GM21390 (cell line): ENCODE results near the gene HGF.

ENCODE experiments used
- ATAC-seq: cut with Tn5 transposase; IDR thresholded peaks from one replicate; pipeline ENCODE4 v1.9.1; 2021; ENCODE audit not compliant: unreplicated experiment

Gene HGF

DNA sequence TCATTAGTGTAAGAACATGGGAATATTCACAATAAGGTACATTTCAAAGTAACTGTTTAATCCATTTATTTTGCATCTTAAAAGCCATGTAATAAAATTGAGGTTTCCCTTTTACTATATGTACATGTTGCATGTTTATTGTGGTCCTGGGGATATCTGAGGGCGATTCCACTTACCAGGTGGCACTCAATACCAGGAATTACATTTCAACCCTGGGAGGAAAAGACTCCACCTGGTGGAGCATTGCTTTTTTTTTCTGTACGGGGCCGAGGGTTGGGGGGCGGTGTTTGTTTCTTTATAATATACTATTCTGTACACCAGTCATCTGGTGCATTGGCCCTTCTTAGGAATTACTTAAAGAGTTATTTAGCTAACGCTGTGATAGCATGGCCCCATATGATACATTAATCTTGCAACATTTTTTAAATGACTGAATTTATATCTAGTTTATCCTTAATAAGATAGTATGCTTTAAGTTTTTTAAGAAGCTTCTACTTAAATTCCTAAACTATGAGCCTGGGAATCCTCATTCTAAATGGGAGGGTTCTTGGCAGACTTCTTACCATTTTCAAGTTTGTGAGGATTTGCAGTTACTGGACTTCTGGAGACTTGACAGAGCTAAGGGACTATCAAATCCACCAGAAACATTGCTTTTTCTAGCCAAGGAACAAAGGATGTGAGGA is 7.2 kb upstream of the HGF start:
- no peak for ATAC-seq

DNA sequence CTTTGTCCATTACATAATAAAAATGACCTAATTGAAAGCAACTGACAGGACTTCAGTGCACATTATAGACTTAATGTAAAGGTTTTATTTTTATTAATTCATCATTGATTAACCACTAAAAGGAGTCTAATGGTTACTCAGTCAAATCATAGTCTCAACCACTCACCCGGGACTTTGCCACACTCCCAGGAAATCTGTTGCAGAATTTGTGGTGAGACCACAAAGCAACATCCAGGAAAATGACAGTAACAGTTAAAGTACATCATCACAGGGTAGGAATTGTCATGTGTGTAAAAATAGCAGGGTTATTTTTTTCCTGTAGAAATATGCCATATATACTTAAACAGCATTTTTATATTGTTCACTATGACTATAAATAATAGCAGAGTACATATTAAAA is 6.3 kb upstream of the HGF start:
- ATAC-seq: no peak

DNA sequence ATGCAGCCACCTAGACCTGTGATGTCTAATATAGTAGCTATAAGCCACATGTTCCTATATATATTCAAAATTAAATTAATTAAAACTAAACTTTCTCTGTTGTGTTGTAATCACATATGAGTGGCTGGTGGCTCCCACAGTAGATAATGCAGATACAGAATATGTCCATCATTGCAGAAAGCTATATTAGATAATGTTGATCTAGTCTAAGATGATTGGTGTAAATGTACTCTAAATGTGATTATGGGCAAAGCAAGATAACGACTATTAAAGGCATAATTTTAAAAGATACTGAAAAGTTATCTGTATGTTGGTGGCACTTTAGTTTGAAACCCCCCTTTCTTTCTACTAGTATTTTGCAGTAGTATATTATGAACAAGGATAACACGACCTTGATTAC is 5.7 kb upstream of the HGF start:
- no peak for ATAC-seq

DNA sequence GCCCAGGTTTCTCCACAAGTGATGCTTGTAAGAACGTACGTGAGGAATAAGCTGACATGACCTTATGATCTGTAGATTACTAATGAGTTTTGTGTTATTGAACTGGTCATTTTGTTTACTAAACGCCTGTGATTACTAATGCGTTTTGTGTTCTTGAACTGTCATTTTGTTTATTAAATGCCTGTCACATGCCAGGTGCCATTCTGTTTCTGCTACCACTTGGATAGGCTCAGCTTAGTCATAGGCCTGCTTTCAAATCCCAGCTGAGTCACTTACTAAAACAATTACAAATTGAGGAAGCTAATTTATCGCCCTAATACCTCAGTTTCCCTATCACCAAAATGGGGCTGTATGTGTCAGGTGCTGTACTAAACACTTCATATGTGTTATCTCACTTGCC is 4.7 kb upstream of the HGF start:
- ATAC-seq: no peak

DNA sequence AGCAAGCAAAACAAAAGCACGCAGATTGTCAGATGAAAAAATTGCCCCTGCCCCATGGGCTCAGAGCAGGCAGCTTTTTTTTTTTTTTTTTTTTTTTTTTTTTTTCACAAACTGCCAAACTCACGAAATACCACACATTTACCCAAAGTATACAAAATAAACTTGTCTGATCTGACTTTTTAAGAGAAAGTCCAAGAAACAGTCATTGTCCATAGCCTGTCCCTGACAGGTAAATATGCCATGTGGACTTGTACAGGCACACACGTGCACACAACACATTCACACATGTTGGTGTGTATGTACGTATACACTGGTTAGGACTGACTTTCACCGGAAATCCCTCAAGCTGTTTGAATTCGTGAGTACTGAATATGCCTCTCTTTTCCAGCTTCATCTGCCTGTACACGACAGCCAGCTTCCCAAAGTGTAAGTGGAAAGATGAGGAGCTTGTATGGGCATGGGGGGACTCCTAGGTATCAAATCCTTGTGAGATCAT is 929 bp upstream of the HGF start:
- ATAC-seq: no peak

DNA sequence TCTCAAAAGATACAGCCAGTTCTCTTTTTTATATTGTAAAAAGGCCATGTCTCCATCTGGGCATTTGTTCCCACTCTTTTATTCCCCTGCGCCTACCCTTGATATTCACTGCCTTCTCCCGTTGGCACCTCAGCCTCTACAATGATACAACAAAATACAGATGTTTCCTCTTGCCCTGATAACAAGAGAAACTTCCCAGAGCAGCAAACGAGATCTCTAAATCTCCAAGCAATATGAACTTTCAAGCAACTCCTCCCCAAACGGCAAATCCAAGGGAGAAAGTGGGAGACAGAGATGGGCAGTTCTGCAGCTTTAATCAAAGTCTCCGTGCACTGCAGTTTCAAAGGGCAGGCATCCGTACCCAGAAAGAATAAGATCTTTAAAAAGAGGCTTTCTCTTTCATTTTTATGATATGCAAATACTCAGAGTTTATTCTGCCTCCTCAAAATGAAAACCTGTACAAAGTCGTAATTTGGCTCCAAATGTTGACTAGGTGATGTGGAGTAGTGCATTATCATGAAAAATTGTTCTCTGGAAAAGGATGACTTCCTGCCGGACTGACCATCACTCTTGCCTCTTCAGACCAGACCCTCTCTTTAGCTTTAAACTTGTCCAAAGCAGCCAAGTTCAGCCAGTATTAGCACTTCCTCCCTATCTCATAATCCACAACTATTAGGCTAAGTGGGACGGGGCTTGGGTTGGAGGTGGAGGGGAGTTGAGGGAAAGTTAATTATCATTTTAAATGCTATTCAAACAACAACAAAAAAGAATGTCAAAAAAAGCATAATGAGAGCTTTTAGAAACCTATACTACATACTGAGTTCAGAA is 682 bp downstream of the HGF start:
- ATAC-seq: no peak

DNA sequence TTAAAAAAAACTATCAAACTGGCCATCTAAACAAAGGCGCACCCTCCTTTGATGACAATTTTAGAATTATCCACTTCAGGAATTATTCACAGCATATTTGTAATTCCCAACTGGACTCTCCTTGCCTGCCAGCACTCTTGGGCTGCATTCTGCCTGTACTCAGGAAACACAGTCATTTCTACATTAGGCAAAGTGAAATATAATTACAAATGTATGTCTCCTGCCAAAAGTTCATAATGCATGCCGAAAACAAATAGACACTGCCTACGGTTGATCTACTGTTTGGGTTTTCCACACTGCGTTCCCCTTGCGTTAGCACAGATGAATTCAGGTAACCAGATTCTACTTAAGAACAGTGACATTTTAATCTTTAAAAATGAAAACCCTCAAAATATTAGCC is 1.9 kb downstream of the HGF start:
- ATAC-seq: no peak

DNA sequence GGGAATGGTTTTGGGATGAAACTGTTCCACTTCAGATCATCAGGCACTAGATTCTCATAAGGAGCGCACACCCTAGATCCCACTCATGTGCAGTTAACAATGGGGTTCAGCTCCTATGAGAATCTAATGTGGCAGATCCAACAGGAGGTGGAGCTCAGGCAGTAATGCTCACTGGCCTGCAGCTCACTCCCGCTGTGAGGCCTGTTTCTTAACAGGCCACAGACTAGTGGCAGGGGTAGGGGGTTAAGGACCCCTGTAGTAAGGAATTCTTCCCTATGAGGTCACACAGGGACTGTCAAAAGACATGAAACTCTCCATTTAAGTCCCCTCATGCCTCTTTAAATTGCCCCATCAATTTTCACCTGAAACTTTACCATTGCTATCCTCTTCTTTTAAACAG is 8.0 kb downstream of the HGF start:
- ATAC-seq: no peak

DNA sequence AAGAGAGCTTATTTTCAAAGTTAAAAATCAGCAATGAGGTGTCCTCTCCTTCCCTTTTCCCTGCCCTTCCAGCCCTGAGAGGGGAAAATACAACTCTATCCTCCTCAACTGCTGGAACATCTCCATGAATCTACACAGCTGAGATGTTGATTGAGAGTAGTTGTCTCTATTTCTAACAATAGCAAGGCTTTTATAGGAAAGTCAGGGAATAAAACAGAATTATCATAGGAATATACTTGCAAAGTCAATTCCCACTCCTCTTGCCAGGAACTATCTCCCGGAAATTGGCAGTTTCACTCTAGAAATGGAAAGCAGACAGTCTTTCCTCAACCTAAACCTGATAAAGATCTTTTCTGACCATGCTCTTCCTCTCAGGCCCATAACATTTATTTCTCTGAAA is 8.8 kb downstream of the HGF start:
- ATAC-seq: no peak

DNA sequence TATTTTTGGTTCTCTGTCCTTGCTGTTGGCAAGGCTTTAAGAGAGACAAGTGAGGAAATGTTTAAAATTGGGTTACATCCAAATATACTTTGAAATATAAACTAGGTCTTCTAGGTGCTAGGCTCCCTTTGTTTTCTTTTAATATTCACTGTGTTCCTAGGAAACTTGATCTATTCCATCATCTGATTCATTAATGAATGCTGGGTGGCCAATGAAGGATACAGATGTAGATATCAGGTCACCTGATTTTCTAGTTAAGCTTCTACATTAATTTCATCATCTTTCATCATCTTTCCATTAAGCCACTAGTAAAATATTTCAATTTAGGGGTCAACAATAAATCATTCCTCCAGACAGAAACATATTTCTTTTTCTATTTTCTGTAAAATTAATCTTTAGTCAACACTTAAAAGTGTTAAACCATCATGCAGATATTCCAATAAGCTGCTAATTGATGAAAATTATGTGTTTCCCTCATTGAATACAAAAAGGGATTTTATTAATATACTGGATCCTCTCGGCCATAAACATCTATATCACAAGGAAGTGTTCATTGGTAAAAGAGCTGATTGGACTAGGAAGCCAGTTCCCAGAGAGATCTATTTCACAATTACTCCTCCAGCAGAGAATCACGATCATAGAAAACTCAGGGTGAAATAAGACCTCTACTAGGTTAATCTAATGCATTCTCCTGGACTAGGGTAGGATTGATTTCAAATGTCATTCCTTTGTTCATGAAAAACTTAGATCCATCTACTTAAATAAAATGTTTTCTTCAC is 14.7 kb downstream of the HGF start:
- ATAC-seq: no peak

DNA sequence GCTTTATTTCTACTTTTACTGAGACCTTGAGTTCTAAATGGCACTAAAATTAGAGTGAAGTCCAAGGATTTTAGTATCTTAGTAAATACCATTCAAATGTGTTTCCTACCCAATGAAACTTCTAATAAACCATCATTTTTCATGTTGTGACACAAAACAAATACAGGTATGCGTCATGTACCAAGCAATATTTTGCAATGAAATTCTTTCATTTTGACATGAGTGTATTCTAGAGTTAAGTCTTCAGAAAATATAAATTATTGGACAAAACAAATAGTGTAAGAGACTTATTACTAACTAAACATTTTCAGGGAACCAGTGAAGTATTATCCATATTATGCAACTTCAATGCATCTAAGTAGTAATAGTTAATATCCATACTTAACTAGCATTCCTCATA is 16.5 kb downstream of the HGF start:
- ATAC-seq: no peak

DNA sequence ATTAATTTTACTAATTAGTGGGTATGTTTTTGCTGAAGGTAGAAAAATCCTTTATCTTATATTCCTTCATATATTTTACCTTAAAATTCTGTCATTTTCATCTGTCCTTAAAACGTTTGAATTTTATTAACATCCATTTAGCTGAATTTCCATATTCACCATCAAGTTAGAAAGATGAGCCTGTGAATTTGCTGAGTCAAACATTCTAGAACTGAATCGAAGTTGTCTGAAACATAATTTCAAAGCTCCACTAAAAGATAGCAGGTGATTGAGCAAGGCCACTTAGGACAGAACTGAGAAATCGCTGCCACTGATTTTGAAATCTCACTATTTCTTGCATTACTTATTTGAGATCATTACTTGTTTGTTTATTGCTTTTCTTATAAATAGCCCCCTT is 17.5 kb downstream of the HGF start:
- ATAC-seq: no peak

DNA sequence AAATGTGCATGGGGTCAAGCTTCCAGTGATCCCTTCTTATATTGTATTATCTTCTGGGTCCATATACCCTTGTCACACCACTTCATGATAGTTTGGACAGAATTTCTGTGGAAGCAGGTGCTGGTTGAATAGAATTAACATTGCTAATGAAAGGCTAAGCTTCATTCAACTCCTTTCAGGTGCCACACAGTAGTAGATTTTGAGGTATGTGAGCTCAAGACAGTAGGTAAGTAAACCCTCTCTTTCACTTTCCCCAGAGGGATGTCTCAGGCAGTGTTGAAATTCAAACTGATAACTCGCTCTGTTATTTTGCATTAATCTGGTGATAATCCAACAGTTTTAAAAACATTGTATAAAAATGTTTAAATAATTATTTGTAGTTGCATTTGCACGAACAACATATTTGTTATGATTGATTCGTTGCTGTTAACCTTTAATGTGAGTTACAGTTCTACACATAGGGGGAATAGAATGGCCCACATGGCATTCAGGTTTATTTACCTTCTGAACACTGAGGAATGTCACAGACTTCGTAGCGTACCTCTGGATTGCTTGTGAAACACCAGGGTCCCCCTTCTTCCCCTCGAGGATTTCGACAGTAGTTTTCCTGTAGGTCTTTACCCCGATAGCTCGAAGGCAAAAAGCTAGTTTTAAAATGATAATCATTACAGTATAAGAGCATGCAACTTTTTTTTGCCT is 18.1 kb downstream of the HGF start:
- ATAC-seq: no peak

DNA sequence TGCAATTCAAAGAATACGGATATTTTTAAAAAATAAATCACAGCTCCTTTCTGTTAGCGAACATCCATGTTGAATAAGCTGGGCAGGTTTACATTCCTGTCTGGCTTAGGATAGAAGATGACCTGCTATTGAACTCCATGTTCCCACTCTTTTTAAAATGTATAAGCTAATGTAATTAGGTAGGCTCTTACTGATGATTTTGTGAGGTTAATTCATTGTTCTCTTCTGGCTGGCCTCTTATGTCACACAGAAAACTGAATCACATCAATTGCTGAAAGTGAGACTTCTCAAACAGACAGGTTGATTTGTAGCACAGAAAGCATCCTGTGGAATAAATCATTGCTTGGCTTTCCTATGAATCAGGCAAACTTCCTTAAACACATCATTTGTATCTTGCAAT is 24.2 kb downstream of the HGF start:
- no peak for ATAC-seq

DNA sequence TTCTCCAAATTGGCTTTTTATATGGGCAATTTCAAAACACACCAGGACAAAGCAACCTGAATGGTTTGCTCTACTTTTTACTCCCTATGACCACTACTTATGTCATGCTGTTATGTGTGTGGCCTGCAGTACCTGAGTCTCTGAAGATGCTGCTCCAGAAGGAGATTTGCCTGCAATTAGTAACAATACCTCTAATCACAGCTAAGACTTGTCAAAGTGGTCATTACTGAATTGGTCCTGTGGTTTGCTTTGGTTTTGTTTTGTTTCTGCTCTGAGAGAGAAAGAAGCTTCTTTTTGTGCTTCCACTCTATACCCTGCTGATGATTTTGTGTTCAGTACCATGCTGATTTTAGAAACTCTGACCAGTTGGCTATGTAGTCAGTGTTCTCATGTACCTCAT is 25.5 kb downstream of the HGF start:
- ATAC-seq: no peak

DNA sequence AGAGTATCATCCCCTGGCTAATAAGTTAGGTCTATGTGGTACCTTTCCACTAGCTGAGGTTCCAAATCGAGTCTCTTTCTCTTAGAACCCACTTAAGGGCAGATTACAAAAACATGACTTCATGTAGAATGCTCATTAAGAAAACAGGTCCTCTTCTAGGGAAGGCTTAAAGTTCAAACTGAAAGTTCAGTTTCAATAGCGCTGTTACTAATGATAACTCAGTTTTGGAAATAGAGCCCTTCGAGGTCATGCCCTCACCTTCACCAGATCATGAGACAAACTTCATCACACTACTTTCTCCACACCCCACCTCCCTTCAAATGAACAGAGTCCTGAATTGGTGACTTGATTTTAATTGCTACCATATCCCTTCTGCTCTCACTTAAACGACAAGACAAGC is 26.2 kb downstream of the HGF start:
- ATAC-seq: no peak

DNA sequence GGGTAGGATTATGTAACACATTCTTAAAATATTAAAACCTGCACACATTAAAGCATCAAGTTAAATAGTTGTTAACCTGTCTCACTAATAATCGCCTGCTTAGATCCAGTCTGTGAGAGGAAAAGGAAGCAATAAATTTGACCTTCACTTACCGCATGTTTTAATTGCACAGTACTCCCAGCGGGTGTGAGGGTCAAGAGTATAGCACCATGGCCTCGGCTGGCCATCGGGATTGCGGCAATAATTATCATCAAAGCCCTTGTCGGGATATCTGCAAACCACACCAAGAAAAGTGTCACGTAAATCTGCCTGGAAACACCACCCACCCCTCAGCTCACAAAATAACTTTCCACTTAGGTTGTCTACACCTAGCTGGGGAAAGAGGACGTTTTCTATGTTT is 26.6 kb downstream of the HGF start:
- no peak for ATAC-seq

DNA sequence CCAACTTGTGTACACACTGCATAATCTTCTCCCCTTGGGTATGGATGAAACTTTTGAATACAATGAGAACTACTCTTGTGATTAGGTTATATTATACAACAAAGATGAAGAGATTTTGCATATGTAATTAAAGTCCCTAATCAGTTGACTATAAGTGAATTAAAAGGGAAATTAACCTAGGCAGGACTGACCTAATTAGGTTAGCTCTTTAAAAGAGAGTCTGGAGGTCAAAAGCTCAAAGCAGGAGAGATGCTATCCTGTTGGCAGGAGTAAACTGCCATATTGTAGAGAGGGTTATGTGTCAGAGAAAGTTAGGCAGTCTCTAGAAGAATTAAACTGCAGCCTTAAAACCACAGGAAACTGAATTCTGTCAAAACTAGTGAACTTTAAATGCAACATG is 29.4 kb downstream of the HGF start:
- ATAC-seq: no peak

DNA sequence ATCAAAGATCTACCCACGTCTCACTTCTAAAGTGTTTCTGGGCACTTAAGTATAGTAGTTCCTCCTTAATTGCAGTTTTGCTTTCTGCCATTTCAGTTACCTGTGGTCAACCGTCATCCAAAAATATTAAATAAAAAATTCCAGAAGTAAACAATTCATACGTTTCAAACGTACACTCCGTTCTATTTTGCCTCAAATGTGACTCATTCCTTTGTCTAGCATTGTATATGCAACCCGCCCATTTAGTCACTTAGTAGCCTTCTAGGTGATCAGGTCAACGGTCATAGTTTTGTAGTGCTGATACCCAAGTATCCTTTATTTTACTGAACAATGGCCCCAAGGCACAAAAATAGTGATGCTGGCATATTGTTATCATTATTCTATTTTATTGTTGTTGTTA is 33.8 kb downstream of the HGF start:
- no peak for ATAC-seq

DNA sequence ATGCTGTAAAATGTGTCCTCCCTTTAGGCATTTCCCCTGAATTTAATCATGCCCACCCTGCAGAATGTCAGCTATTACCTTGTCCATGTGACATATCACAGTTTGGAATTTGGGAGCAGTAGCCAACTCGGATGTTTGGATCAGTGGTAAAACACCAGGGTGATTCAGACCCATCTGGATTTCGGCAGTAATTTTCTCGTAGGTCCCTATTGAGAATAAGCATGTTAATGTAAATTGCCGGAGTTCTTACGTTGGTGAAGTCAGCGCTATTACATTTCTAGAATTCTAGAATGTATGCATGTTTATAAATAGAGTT is 44.1 kb downstream of the HGF start:
- no peak for ATAC-seq

DNA sequence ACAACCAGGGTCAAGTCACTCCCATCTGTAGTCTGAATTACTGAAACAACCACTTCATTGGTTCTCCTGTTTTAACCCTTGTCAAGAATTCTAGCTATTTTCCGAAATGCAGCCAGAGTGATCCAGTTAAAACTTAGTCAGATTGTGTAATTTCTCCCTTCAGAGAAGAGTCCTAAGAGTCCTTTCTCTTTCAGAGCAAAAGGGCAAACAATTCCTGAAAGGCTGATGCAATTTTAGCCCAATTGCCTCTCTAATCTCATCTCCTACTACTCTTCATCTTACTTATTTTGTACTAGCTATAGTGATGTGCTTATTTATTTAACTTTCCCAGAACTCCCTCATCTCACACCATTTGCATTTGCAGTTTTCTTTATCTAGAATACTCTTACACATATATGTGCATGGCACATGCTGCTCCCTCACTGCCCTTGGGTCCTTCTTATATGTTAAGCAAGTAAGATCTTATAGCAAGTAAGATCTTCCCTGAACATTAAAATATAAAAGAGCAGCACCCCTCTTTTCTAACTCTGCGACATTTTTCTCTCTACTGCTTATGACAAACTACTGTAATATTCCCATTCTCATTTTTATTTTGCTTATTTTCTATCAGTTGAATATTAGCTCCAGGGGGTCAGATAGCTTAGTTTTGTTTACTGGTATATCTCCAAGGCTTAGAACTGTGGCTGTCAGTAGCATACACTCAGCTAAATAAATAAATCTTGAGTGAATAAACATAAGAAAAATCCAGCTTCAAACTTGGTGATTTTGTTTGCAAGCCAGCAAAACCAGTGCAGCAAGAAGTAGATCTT is 44.6 kb downstream of the HGF start:
- ATAC-seq: no peak
